NB4 (cell line): ENCODE data around the gene ARHGEF10L.

ENCODE experiments used
- MYC ChIP-seq: IDR thresholded peaks from 2 replicates; pipeline ENCODE4 v1.6.1; 2011; ENCODE audit warnings: low read depth, low read length
- POLR2A ChIP-seq: IDR thresholded peaks from 2 replicates; pipeline ENCODE4 v1.6.1; 2011; ENCODE audit warnings: mild to moderate bottlenecking; ENCODE audit not compliant: insufficient read length; ENCODE audit errors: extremely low read depth
- TF ChIP-seq, protein P1 (sequence below): IDR thresholded peaks from one replicate; pipeline ENCODE4 v1.5.1; 2012; ENCODE audit warnings: low read depth, low read length
- TF ChIP-seq, protein P2 (sequence below): IDR thresholded peaks from 2 replicates; pipeline ENCODE4 v1.6.1; 2011; ENCODE audit warnings: low read depth, low read length

DNA sequence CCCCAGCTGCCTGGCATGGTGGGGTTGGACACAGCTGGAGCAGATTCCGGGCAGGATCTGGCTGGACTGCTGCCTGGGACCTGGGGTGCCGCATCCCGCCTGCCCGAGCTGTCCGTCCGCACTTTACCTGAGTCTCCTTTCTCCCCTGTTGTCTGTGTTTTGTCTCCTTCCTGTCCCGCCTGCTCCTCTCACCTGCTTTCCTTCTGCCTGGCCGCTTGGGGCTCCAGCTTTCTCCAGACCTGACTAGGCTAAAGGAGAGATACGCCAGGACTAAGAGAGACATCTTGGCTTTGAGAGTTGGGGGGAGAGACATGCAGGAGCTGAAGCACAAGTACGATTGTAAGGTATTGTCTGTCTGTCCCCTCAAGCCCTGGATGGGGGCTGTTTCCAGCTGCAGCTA, 73.3 kb downstream of the ARHGEF10L start:
- TF ChIP-seq, protein P1, sequence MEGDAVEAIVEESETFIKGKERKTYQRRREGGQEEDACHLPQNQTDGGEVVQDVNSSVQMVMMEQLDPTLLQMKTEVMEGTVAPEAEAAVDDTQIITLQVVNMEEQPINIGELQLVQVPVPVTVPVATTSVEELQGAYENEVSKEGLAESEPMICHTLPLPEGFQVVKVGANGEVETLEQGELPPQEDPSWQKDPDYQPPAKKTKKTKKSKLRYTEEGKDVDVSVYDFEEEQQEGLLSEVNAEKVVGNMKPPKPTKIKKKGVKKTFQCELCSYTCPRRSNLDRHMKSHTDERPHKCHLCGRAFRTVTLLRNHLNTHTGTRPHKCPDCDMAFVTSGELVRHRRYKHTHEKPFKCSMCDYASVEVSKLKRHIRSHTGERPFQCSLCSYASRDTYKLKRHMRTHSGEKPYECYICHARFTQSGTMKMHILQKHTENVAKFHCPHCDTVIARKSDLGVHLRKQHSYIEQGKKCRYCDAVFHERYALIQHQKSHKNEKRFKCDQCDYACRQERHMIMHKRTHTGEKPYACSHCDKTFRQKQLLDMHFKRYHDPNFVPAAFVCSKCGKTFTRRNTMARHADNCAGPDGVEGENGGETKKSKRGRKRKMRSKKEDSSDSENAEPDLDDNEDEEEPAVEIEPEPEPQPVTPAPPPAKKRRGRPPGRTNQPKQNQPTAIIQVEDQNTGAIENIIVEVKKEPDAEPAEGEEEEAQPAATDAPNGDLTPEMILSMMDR: no peak
- TF ChIP-seq, protein P2, sequence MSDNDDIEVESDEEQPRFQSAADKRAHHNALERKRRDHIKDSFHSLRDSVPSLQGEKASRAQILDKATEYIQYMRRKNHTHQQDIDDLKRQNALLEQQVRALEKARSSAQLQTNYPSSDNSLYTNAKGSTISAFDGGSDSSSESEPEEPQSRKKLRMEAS: no peak
- no peak for TF ChIP-seq MYC
- no peak for TF ChIP-seq POLR2A
